Activated T-cell treated with anti-CD3 and anti-CD28 coated beads, Interleukin-2, amount 50 U/mL, for 1 hour (primary cell): Measurements from ENCODE around the gene TMBIM1.

Experiments
- DNase-seq: peaks from one replicate; pipeline ENCODE4 v3.0.0-alpha.2; 2020

Gene TMBIM1

DNA sequence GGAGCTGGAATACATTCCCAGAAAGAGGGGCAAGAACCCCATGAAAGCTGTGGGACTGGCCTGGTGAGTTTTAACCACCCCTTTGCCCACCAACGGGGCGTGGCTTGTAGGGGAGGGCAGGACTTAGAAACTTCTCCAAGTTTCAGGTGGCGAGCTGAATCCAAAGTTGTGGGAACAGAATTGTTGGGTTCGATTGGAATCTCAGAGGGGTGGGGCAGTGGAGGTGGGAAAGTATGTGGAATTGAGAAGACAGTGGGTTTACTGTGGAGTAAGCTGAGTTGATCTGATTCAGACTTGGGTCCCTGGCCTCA is 20.9 kb downstream of the TMBIM1 start:
- DNase-seq, result no peak

DNA sequence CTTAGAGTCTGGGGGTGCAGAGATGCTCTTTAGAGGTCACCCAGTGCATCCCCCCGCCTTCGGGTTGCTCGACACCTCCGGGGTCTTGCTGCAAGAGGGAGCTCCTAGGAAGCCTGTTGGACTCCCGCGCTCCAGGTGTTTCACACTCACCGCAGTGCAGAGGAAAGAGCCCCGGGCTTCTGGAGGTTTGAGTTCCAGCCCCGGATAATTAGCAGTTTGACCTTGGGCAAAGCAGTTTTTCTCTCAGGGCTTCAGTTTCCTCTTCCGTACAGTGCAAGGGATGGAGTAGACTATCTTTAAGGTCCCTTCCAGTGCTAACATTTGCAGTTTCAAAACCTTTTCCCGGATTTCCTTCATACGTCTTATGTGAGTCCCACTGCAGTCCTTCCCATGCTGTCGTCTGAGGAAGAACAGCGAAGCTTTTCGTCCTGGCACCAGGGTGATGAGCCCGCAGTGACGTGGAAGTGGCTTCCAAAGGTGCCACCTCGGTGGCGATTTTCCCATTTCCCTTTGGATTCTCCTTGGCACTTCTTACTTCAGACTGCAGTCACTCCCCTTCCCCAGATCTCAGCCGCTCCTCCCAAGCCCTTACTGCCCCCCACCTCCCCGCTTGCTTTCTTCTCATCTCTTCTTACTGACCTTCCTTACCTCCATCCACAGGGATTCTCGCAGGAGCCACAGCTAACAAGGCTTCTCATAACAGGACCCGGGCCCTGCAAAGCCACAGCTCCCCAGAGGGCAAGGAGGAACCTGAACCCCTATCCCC is 21.4 kb downstream of the TMBIM1 start:
- no peak for DNase-seq

DNA sequence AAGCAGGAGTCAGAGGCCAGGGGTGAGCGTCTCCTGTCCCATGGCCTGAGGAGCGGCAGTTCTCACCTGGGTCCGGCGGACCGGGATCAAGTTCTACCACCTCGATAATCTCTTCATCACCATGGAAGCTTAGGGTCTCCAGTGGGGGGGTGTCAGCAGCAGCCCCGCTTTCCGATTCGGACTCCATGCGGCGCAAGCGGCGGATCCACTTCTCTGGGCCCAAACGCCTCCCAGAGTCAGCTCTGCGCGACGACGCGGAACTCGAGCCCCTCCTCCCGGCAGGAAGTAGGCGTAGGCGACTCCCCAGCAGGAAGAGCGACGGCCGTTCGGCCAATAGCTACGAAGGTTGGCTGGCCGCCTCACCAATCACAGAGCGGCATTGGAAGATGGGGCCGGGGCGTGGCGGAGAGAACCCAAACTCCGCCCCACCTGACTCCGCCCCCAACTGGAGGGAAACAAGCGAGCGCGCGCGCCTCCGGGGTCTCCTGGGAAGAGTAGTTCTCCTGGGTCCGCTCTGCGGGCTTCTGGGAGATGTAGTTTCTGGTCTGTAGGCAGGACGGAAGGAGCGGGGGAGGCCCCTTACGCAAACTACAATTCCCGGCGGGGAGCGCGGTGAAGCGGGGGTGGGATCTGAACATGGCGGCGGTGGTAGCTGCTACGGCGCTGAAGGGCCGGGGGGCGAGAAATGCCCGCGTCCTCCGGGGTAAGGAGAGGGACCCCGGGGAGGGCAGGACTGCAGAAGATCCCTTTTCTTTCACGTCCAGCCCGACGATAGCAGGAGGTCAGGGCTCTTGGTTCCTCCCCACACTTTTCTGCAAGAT is 22.2 kb downstream of the TMBIM1 start, which contains the start of the genes AAMP and PNKD:
AAMP (minus strand) TSS at position 238 of the 821 bp plus-strand sequence; CDS start at position 187, 51 bp downstream.
PNKD (plus strand) TSS at position 620 of the 821 bp plus-strand sequence; CDS start at position 637, 17 bp downstream.
- peak; percentile 100 for DNase-seq

DNA sequence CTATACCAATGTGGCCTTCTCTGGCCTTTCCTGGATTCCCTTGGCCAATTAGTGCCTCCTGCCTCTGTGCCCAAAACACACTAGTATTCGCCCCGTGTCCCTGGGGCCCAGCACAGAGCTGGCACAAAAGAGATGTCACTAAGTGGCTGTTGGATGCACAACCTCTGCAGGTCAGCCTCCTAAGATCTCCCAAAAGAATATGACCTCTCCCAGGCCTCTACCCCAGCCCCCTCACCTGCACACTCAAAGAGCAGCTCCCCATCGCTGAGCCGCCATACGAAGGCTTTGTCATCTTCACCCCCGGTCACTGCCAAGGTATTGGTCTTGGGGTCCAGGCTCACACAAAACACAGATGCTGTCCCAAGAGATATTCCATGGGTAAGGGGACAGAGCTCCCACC is 25.0 kb downstream of the TMBIM1 start:
- DNase-seq, result no peak

DNA sequence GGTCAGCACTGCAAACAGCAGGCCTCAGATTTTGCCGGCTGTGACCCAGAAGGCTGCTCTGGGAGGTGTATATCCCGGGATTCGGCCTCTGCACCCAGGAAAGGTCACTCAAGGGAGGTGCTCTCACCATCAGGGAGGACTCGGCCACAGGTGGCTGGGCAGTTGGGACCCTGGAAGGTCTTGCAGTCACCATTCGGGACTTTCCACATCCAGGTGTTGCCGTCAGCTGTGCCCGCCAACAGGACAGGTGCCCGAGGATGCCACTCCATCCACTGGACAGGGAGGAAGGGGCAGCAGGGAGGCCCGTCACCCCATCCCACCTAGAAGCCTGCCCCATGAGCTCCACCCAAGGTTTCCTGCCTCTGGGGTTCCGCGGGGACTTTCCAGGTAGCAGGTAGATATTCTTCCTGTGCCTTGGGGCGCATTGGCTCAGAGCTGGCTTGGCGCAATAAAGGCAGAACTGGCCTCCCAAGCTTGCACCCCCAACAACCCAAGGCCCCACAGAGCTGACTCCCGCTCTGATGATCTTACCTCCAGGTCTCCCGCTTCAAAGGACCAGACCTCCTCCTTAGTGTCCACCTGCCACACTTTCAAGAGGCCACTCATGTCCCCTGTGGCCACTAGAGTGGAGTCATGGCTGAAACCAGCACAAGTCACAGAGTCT is 25.9 kb downstream of the TMBIM1 start:
- no peak for DNase-seq

DNA sequence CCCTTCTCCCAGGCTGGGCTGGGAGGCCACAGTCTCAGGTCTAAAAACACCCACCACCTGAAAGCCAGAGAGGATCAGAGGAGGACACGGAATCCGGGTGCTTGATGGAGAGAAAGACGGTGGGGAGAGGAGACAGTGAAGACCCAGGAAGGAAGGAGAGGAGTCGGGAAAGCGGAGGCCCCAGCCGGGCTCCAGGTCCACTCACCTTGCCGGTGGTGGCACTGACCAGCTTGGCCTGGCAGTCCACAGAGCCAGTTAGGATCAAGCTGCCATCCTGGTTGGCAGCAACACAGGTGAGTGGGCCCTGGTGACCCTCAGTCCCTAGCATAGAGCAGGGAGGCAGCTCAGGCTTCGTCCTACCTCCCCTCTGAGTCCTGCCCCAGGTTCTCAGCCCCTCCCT is 26.7 kb downstream of the TMBIM1 start:
- no peak for DNase-seq

DNA sequence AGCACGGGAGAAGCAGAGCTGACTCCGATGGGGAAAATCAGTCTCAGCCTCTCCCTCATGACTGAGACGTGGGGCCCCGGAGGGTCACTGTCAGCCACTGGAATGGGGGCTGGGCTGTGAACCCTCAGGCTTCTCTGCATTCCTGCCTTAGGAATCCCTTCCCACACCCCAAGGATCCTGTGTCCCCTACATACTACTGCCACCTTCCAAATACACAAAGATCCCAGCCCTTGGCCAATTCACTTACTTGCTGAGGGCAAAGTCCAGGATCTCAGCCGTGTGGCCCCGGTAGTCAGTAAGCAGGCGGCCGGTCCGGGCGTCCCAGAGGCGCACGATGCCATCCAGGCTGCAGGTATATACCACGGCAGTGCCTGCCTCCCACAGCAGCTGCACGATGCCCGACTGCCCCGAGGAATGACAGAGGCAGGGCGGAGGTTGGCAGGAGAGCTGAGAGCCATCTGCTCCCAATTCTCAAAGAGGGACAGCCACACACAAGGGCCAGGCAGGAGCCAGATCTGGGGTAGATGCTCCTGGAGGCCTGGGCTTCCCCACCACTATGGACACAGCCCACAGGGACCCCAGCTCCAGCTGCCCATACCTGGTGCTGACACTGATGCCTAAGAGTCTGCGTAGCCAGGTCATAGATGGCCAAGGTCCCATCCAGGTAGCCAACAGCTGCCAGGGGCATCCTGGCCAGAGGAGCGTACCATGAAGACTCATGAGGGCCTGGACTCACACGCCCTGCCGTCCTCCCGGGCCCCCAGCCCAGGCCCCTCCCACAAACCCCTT is 27.3 kb downstream of the TMBIM1 start:
- no peak for DNase-seq

DNA sequence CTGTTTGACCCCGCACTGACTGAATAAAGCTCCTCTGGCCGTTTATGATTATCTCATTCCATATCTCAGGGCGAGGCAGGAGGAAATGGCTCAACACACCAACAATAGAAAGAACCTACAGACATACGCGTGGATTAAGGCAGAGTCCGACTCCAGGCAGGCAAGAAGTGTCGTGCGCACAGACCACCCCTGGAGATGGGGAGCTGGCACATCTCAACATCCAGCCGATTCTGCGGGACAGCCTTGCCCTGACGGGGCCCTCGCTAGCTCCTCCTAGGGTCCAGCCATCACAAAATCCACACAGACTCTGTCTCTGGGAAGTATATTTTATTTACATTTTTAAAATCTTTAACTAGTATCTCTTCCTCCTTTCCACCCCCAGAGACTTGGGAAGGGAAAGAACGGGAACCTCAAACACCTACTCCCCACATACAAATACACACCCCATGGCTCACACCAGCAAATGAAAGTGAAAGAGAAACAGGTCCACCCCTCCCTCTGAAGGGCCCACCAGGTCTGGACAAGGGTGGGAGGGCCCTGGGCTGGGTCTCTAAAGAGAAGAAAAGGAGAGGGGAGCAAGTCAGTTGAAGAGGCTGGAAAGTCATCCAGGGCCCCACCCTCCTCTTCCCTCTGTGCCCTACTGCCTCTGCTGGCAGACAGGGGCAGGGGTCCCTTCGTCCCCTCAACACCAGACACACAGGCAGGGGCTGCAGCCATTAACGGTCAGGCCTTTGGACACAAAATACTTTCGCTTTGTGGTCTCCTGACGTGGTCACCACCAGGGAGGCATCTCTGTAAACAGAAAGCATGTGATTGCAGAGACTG is 28.3 kb downstream of the TMBIM1 start:
- DNase-seq, result no peak

DNA sequence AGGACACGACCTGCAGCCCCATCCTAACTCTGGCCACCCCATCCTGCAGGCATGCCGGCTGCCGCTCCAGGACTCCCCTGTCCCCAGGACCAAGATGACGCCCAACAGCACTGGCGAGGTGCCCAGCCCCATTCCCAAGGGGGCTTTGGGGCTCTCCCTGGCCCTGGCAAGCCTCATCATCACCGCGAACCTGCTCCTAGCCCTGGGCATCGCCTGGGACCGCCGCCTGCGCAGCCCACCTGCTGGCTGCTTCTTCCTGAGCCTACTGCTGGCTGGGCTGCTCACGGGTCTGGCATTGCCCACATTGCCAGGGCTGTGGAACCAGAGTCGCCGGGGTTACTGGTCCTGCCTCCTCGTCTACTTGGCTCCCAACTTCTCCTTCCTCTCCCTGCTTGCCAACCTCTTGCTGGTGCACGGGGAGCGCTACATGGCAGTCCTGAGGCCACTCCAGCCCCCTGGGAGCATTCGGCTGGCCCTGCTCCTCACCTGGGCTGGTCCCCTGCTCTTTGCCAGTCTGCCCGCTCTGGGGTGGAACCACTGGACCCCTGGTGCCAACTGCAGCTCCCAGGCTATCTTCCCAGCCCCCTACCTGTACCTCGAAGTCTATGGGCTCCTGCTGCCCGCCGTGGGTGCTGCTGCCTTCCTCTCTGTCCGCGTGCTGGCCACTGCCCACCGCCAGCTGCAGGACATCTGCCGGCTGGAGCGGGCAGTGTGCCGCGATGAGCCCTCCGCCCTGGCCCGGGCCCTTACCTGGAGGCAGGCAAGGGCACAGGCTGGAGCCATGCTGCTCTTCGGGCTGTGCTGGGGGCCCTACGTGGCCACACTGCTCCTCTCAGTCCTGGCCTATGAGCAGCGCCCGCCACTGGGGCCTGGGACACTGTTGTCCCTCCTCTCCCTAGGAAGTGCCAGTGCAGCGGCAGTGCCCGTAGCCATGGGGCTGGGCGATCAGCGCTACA is 29.4 kb downstream of the TMBIM1 start:
- DNase-seq, result no peak

DNA sequence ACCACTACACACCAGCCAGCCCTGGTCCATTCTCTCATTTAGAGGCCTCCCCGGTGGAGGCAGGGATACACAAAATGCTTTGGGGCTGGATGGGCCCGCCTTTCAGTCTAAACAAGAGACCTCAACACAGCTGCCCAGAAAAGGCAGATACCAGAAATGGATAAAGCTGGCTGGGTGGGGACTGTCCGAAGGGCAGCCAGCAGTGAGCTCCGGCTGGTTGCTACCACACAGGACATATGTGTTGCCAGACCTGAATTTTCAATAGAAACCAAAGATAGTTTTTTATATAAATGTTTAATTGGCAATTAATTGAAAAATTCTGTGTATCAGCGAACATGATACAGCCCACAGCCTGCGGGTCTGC is 30.1 kb downstream of the TMBIM1 start:
- DNase-seq, result no peak

DNA sequence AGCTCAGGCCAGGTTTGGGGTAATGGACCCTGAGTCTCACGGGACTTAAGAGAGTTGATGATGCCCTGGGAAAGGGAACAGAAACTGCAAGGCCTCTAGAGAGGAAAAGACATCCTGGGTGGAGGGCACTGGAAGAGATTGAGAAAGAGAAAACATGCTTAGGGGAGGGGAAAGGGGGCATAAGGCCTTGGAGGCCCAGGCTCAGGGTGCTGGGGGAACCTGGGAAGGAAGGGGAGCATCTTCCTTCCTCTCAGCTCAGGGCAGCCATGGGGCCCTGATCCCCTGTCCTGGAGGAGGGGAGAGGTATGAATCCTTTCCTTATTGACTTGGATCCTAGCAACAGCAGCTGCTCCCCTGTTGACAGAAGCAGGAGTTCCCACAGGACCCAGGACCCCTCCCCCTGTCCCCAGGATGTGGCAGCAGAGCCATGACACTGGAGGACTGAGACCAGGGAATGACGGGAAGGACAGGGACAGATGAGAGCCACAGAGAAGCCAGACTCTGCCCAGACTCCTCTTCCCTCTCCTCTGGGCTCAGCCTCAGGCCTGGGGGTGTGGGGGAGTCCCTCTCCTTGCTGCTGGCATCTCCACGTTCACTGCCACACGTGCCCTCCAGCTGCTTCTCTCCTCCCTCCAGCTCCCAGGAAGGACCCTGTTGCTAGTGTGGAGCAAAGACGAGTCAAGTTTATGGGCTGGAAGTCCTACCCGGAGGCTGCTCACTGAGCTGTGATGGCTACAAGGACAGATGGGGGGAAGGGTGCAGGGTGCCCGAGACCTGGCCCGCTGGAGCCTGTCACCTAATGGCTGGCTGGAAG is 30.7 kb downstream of the TMBIM1 start:
- DNase-seq, result no peak

DNA sequence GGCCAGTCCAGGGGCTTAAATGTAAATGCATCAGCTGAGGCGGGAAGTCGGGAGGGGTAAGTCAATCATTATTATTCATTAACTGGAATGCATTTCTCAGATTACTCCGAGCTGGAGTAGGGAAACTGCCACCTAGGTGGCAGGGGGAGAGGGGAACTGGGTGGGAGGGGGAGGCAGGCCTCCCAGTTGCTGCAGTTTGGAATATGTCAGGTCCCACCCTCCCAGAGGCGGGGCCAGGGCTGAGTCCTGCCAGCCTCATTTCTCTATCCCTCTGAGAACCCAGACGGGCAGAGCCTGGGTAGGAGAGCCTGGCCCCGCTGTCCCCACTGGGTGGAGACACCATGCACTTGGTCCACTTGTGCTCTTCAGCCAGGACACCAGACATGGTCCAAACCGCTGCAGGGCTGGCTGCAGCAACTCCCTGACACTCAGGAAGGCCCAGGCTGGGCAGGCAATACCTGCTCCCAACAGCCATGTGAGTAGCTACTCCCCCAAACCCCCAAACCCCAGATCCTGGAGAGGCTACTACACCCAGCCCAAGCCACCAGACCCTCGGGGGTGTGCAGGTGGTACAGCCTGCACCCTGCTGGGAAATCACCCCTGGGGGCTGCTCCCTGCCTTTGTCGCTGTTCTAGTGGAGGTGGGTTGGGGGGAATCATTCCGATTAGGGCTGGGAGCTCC is 31.4 kb downstream of the TMBIM1 start, which contains the start of gene GPBAR1:
GPBAR1 (plus strand) TSS at position 274 of the 681 bp plus-strand sequence. CDS start 1,710 bp downstream, outside the sequence.
- DNase-seq, result no peak

DNA sequence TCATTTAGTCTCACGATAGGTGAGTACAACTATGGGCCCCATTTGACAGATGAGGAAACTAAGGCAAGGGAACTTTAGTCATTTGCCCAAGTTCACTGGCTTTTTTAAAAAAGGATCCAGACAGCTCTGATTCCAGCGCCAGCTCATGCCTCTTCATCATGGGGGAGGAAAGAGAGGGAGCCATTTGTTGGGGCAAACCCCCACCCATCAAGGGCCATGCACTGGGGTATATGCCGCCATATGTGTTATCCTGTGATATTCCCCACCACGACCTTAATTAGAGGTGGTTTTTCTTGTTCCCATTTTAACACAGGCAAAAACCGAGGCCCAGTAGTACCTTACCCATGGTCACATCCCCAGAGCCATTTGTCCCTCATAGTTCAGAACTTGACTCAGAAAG is 32.1 kb downstream of the TMBIM1 start:
- DNase-seq, result no peak

DNA sequence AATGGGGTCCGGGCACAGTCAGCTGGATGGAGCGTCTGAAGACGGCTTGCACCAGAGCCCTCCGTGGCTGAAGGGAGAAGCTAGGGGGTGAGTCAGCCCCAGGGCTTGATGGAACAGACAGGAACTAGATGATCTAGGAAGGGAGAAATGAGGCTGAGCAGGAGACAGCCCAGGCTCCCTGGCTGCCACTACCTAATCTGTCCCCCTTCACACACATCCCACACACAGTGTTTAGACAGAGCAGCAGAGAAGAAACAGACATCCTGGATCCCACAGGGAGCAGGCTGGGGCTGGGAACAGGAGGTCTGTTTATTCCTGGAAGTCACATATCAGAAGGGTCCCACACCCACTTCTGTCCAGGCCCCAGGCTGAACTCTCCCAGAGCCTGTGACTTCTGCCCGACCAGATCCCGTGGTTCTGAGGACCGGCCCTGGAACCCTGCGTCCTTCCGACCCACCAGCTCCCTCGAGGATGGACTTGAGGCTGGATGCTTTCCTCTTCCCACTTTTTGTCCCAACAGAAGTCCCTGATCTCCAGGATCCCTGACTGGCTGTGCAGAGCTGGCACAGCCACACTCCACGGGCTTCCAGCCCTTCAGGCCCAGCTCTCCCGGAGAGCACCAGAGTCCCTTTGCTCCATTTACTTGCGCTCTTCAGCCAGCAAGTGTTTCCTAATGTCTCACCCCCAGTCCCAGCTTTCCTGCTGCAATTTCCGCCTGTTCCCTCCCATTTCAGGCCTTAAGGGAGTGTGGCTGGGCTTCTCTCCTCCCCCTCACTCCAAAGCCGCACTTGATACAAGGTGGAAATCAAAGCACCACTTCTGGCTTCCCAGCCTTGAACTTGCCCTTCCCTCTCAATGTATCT is 33.0 kb downstream of the TMBIM1 start:
- DNase-seq, result peak; percentile 17

DNA sequence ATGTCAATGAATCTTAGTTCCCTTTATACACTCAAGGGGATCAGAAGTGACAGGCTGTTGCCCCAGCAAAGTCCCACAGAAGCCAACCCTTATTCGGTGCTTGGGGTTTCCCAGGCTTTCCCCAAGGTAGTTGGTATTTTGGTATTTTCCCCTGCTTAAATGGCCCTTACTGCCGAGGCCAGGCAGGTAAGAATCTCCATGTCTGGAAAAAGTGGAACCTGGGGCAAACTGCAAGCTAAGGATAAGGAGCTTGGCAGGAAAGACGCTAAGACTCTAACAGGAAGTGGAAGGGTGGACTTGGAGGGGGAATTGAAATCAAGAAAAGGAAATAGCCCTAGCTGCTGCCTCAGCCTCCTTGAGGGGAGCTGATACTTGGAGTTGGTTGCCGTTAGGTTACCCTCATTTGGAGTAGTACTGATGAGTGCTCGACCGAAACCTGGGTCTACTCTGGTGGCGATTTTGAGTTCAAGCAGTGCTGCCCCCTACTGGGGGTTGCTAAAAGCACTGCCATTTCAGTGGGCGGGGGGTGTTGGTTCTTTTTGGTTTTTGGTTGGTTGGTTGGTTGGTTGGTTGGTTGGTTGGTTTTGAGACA is 34.8 kb downstream of the TMBIM1 start:
- peak; percentile 76 for DNase-seq

DNA sequence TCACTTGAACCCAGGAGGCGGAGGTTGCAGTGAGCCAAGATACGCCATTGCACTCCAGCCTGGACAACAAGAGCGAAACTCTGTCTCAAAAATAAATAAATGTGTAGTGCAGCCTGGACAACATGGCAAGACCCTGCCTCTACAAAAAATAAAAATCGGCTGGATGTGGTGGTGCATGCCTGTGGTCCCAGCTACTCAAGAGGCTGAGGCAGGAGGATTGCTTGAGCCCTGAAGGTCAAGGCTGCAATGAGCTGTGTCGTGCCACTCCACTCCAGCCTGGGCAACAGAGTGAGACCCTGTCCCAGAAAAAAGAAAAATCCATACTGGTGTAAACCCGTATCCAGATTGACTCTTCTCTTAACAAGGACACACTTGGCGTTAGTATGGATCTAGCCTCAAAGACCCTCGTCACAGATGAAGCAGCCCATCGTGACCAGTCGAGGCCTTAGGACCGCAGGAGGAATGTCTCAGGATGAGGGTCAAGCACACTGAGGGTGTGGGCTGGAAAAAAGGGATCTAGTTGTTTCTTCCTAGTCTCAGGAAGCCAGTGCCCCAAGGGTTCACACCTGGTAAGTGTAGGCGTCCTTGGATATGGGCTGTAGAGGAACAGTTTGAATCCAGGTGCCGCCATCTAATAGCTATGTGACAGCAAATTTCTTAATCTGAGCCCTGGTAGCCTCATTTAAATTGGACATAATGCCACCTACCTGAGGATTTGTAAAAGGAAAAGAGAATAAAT is 35.5 kb downstream of the TMBIM1 start:
- DNase-seq, result peak; percentile 21

DNA sequence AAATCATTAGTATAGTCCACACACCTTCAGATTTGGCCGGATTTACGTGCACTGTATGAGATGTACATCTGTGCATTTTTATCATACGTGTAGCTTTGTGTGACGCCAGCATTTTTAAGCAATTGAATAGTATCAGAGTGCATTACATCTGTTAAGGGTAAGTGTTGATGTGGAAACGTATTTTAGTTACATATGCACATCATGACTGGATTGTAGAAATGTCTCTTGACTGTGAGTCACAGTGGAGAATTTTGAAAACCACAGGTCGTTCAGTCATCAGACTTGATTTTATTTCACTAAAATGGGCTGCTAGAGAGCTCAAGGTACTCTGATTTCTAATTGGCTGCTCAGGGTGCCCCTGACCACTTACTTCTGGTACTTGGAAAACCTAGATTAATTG is 36.9 kb downstream of the TMBIM1 start:
- DNase-seq, result no peak
